NCI-H2196 (cell line): Measurements from ENCODE around the gene OS9.
"Not testable (repeated sequence)": the region's sequence is repeated elsewhere in the genome, so short reads cannot be mapped to it uniquely, and the experiment has no call there.

Experiments
- DNase-seq: peaks from one replicate; lab custom pipeline; 2025; ENCODE audit not compliant: unreplicated experiment; lab: John Stamatoyannopoulos, UW

The OS9 gene

DNA sequence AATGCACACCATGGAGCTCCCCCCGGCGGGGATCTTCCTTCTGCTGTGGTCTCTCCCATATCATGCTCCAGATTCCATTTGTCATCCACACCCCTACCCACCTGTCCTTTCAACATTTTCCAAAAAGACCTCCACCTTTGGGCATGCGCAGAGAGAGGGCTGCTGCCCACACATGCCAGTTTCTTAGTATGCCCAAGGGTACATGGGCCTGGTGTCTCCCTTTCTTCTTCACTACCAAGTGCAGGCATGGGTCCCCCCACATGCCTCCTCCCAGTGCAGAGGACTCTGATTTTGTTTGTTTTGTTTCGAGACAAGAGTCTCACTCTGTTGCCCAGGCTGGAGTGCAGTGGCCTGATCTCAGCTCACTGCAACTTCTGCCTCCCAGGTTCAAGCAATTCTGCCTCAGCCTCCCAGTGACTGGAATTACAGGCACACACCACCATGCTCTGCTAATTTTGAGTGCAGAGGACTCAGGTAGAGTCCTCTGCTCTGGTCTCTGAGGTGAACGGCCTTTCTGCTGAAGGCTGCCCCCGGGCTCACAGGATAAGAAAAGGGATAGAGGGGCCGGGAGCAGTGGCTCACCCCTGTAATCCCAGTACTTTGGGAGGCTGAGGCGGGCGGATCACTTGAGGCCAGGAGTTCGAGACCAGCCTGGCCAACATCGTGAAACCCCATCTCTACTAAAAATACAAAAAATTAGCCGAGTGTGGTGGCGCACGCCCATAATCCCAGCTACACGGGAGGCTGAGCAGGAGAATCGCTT is 28.1 kb downstream of the OS9 start:
- not testable (repeated sequence) for DNase-seq

DNA sequence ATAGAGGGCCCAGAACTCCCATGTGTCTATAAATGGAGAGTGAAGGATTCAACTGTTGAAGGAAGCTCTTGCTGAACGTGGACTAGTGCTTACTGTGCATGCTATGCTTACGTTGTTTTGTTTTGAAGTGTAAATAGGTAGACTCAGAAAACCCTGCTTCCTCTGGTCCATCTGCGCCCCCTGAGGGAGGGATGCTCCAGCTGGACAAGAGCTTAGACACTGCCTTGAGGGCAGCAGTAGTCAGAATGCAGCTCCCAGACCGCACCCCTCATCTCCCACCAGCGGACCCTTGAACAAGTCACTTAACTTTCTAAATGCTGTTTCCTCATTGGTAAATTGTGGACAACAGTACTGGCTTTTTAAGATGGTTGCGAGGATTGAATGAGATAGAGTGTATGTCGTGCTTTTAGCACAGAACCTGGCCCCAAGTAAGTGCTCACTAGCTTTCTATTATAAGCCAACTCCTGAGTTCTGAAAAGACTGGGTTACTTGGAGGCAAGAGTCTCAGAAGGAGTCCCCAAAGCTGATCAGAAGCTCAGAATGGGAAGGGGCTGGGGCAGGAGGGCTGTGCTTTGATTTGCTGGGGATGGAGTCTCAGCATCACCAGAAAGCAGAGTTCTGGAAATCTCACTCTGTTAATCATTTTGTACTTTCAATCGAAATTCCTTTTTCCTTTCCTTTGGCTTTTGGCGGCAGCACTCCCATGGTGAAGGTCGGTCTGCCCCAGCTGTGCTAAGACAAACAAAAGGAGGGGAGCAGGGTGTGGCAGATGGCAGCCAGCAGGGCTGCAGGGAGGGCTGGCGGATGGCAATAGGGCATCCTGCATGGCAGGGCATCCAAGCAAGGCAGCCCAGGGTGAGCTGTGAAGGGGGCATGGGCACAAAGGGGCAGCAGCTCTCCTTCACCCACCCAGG is 29.0 kb downstream of the OS9 start:
- DNase-seq = no peak

DNA sequence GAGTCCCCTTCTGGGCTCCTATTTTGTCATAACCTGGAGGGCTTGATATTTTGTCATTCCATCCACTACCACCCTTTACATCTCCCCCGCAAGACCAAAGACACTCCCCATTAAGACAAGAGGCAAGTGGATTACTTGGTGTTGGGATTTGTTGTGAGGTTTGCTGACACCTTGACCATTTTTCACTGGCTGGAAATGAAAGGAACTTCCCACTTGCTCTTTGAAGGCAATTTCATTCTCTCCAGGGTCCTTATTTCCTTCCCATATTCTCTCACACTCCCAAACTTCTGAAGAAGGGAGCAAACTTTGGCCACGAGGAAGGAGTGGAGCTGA is 29.7 kb downstream of the OS9 start:
- no peak for DNase-seq

DNA sequence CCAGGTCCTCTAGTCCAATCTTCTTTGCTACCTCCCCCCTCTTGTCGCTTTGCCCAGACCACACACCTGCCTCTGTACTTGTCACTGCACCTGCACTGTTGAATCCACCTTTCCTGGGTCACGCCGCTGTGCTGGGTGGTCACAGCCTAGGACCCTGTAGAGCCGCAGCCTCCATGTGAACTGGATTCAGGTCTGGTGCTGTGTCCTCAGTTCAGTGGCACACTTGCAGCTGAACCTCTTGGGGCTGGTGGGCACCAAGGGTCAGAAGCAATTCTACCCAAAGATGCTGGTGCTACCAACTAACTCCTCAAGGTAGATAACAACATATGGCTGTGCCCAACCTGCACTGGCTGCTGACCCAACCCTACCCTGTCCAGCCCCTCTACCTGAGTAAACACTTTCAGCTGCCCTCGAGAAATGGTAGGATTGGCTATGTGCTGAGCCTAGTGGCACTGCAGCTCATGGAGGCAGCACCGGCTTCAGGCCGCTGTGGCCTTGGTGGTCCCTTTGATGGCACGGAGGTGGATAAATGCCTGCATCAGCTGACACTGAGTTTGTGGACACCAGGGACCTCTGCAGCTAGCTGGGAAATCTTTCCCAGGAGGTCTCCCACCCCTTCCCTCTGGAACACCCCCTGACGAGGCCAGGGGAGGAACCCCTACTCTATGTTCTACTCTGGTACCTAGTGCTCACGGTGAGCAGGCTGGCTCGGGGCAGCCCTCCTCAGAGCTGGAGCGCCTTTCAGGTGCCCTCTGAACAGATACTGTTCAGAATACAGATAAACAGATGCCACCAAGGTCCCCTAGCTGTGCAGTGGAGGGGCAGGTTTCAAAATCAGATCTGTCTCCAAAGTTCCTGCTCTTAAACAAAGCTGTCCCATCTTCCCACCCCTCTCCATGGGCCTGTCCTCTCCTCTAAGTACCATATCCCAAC is 30.3 kb downstream of the OS9 start:
- DNase-seq = no peak

DNA sequence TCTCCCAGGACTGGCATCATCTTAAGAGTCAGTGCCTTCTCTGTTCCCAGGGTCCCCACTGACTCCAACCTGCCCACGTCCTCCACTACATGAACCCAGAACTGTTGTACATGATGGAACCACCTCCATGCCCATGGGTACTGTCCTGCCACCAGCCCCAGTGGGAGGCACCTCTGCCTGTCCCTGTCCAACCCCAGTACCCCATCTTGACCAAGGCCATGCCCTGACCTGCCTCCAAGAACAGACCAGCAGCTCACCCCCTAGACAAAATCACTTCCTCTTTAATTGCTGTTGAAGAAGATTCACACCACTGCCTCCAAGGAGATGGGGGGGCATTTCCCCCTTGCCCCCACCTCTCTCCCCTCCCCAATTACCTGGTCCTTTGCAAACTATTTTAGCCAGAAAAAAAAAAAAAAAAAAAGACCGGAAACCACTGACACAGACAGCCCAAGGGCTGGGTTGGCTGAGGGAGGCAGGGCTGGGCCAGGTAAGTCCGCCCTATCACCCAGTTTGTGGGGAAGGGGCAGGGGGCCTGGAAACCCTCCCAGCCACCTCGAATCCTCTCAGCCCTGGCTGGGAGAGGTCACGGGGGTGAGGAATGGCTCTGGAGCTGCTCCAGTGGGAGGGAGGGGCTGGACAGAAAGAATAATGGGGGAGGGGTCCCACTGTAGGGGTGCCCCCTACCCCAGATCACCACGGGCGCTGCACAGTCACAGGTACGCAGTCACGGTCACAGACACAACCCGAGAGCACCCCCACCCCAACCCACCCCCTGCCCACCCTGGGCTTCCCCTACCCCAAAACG is 31.2 kb downstream of the OS9 start:
- no peak for DNase-seq

DNA sequence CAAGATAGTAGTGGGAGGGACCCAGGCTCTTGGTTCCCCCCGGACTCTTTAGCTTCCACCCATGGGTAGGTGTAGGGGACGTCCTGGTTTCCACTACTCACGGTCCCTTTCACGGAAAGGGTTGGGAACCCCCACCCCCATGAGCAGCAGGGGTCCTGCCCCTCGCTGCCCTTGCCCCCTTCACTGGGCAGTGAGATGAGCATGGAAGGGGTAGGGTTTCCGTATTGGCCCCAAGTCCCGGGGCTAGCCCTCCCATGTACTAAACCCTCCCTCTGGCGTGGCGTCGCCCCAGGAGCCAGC is 31.9 kb downstream of the OS9 start:
- DNase-seq = no peak

DNA sequence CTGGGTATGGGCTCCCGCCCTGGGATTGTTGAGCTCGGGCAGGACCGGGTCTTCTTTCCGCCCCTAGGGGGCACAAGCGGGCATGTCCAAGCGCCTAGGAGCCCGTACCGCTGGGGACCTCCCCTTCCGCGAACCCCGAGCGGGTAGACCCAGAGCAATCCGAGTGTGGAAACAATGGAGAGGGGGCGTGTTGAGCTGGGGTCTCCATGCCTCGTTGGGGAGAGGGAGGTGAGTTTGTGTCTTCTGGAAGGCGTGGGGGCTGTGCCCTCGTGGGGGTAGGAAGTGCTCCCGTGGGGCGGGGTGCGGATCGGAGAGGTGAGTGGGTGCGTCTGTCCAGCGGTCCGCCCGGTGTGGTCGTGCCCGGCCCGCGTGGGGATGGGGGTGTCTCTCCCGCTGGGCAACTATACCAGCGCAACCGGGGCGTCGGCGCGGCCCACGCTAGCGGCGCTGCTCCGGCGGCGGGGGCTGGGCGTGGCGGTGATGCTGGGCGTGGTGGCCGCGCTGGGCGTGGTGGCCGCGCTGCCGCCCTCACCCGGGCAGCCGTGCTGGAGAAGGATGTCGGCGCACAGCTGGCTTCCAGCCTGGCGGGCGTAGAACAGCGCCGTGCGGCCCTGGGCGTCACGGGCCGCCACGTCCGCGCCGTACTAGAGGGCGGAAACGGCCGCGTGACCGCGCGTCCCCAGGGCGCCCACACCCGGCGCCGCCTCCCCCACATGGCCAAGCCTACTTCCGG is 32.4 kb downstream of the OS9 start:
- DNase-seq = peak; percentile 90

DNA sequence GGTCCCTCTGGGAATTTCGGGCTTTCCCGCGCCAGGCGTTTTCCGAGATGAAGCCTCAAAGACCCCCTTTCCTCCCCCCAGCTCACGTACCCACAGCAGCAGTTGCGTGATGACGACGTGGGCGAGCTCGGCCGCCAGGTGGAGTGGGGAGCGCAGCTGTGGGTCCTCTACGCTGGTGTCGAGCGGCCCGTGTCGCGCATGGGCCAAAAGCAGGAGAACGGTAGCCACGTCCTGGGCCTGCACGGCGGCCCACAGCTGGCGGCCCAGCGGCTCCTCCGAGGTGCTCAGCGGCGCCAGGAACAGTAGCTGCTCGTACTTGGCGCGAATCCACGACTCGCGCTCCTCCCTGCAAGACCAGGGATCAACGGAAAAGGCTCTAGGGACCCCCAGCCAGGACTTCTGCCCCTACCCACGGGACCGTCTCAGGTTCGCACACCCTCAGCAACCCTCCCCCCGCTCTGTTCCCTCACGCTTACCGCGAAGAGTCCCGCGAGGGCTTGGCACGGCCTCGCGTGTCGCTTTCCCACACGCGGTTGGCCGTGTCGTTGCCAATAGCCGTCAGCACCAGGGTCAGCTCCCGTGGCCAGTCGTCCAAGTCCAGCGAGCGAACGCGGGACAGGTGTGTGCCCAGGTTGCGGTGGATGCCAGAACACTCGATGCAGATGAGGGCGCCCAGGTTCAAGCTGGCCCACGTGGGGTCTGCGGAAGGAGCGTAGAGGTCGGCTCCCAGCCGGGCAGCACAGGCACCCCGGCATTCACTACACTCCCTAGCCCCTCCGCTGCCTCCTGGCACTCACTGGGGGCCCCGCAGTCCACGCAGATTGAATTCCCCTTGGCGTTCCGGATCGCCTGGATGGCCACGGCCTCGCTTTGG is 33.2 kb downstream of the OS9 start:
- peak; percentile 56 for DNase-seq

DNA sequence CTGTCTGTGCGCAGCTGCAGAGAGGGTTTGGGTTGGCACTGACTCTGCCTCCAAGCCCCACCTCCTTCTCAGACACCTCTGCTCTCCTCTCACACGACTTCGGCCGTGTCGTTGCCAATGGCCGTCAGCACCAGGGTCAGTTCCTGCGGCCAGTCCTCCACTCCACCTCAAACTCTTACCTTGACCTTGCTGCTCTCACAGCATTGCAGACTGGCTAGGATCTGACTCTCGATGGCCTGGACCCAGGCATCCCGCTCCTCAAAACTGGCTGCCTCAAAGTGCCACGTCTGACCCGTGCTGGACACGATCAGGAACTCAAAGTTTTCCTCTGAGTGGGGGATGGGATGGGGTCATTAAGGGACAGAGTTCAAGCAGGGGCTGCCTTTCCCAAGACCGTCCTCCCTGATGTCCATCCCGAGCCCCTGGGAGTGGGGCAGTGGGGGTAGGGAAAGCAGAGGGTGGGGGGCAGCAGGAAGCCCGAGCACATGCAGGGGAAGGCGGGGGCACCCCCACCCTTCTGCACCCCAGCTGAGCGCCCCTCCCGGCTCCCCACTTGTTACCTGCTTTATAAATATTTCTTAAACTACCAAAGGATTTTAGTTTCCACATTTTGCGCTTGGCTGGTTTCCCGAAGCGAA is 33.9 kb downstream of the OS9 start:
- DNase-seq = no peak

DNA sequence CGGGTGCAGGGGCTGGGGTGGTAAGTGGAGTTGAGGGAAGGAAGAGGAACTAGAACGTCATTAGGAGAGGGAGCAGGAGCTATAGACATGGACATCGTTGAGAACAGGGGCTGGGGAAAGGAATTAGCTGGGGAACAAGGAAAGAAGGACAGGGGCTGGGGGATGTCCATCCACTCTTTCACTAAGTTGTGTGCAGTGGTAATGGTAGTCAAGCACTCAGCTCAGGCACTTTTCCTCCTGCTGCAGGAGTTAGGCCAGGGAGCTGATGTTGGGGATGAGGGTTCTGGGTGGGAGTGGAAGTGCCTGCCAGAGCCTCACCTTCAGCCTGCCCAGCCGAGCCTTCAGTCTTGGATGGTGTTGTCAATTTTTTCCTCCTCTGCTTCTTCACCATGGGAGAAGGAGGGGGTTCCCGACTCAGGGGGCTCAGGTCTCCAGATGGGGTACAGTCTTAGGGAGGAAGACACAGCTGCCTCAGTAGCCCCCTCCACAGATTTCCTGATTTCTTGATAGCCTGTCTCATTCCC is 35.5 kb downstream of the OS9 start:
- no peak for DNase-seq

DNA sequence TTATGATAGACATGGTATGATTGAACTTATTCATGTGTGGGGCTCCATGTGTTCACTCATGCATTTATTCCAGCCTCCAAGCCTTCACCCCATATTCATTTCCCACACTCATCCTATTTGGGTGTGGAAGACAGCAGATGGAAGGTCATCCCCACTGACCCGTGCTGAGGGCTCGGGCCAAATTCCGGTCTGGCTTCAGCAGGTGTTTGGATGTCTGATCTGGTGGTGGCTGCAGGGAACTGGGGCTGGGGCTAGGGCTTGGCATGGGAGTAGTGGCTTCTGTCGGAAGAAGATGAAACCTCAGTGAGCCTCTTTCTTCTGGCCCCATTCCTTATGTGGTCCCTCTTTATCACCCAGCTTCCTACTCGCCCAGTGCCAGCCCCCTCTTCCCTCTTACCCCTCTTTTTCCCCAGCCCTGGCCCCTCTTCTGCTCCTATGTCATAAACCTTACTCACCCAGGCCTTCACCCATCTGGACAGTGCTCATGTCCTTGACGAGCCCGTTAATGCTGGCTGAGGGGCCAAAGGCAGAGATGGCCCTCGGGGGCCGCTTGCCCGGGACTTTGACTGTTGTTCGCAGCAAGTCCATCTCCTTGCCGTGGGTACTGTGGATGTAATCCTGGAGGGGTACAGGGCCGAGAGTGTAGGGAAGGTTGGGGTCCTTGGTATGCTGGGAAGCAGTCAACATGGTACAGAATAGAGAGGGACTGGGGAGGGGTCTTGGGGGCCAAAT is 36.6 kb downstream of the OS9 start:
- no peak for DNase-seq

DNA sequence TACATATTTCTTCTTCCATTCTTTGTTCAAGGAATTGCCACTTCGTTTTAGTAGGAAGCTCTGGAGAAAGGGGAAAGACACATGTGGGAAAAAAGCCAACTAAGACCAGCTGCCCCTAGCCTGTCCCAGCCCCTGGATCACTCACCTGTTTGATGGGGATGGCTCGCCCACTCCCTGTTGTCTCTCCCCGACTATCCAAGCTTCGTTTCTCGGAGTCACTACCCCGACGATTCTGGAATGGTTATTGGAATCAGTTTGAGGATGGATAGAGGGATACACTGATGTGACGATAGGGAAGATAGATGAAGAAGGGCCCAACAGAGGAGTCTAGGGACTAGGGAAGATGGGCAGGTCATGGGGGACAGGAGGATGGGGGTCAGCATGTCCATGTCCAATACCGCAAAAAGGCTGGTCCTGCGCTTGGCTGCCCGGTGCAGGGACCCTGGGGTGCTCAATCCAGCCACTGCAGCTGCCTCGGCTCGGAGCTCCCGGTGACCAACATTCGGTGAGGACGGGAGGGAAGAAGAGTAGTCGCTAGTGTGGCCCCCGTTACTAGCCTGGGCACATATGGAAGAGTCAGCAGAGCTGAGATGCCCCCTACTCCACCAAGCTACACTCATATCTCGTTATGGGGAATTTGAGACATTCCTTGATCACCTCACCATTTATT is 37.6 kb downstream of the OS9 start:
- DNase-seq = no peak

DNA sequence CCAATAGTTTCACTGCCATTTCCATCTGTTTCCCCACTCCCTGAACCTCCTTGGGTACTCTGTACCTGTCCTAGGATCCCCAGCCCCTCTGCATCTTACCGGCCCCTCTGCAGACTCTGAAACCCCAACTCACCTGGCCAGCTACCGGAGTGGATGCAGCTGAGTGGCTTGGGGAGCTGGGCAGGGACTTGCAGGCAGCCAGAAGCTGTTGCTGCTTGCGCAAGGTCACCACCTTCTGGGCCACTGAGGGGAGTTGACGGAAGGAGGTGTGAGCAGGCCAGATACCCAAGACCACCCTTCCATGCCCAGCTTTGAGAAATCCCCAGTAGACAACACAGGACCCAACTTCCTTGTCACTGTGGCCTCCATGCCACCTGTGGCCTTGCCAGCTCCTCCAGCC is 38.3 kb downstream of the OS9 start:
- no peak for DNase-seq

DNA sequence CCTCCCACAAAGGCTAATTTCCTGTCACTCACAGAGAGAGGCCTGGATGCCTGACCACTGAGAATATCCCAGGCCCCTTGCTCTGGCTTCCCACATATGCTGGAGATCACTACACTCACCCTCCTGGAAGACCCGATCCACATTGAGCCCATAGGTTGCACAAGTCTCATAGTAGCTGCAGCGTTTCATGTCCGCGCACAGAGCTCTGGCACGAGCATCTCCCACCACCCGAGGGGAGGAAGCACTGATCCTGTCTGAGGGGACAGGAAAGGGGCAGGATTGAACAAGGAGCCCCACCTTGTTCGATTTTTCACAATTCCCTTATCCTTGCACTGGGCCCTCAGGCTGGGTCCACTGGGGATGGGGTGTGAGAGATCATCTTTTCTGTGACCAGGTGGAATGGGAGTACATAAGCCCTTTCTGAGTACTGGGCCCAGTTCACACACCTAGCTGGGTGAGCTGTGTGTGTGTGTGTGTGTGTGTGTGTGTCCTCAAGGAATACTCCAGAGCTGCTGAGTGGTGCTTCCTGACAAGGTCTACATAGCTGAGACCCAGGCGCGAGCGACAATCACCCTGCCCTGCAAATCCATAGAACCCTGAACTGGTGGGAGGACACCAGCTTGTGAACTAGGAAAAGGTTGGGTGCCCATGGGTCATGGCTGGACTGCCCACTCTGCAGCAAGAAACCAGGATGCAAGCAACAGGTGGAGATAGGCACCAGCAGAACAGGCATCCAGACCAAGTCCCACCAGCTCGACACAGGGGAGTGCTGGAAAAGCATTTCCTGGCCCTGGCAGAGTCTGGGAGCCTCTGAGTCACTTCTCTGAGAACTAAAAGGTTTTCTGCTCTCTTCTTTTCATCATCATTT is 39.0 kb downstream of the OS9 start:
- DNase-seq = no peak

DNA sequence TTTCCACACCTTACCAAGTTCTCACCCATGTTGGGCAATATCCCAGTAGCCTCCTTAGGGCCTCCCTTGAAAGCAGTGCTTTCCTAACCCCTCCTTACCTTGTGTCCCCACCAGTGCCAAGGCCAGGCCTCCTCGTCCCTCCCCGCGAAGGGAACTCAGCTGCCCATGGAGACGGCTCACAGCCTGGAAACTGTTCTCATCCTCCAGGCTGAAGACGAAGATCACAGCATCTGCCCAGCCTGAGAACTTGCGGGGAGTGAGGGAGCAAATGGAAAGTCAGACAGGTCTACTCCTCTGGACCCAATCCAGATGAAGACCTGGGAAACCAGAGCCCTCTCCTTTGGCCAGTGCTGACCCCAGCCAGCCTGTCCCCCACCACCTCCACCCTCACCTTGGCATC is 40.0 kb downstream of the OS9 start:
- DNase-seq = no peak

DNA sequence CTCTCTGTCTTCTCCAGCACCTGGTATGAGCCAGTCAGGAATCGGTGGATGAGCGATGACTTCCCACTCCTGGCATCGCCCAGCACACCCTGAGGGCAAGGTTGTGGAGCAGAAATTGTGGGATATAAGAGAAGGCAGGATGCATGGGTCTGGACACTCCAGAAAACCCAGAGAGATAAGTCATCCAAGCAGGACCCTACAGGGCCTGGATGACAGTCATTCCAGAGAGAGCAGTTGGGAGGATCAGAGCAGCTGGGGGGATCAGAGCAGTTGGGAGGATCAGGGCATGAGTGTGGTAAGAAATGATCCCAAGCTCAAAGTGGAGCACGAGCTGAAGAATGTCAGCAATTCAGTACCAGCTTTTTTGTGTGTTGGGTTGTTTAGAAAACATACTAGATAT is 40.7 kb downstream of the OS9 start:
- DNase-seq = no peak
